Upper lobe of right lung (tissue), 1 donor: Measurements from ENCODE around the gene LRRIQ4. TPM values are rescaled to one million over a fixed set of nuclear protein-coding genes. Genes with fewer than 3 reads are reported as not detected.

Experiments
- ATAC-seq: fragments of 200-7000 bp; cut with Tn5 transposase; one replicate; pipeline ENCODE4 v1.9.1; 2020; ENCODE audit warnings: mild to moderate bottlenecking, moderate library complexity
- DNase-seq: peaks from one replicate; pipeline ENCODE4 v3.0.0-alpha.2; 2020
- H3K27ac ChIP-seq: fragments of 200-600 bp; one replicate; pipeline ENCODE4 v1.8.0; 2022
- H3K27me3 ChIP-seq: fragments of 200-600 bp; one replicate; pipeline ENCODE4 v1.8.0; 2022; ENCODE audit warnings: mild to moderate bottlenecking
- H3K36me3 ChIP-seq: fragments of 200-600 bp; one replicate; pipeline ENCODE4 v1.8.0; 2022
- H3K4me1 ChIP-seq: fragments of 200-600 bp; one replicate; pipeline ENCODE4 v1.8.0; 2022
- H3K4me3 ChIP-seq: fragments of 200-600 bp; one replicate; pipeline ENCODE4 v1.8.0; 2022; ENCODE audit warnings: mild to moderate bottlenecking
- H3K9me3 ChIP-seq: fragments of 200-600 bp; one replicate; pipeline ENCODE4 v1.8.0; 2022
- intact Hi-C: fragments of 100-400 bp; cut with DNase I; formaldehyde crosslinking; loops from one replicate; pipeline ENCODE4 v1.11.0; 2022
- total RNA-seq: library from RNA; stranded (reverse); fragmentation: NEBNext Ultra II Directional; extraction: Animal tissue kit (Norgen Biotek cat#: 25700); gene quantifications from one replicate; pipeline ENCODE4 v1.2.1, GENCODE V29; 2021
- TF ChIP-seq, protein P1 (sequence below): fragments of 200-600 bp; IDR thresholded peaks from one replicate; pipeline ENCODE4 v1.8.0; 2022; ENCODE audit warnings: antibody characterized with exemption
- donor health status: DM: no; HTN: yes; CAD: no; lungs with severe emphysema.

Gene LRRIQ4
- total RNA-seq, 1 donor from 2014 or later, result 0.29 TPM

DNA sequence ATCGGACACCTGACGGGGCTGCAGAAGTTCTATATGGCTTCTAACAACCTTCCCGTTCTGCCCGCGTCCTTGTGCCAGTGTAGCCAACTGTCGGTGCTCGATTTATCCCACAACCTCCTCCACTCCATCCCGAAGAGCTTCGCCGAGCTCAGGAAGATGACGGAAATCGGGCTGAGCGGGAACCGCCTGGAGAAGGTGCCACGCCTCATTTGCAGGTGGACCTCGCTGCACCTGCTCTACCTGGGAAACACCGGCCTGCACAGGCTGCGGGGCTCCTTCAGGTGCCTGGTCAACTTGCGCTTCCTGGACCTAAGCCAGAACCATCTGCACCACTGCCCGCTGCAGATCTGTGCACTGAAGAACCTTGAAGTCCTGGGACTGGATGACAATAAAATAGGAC lies 9.9 kb downstream of the LRRIQ4 start:
- intact Hi-C loops, result no loop called here
- ATAC-seq (peak; percentile 36), DNase-seq (no peak)
- Histone ChIP-seq H3K27me3 (no peaks in the 10 kb centered on the region), H3K4me3 (no peak overlapping the region), H3K27ac (no peak overlapping the region), H3K4me1 (no peaks in the 10 kb centered on the region), H3K36me3 (no peaks in the 10 kb centered on the region), H3K9me3 (no peaks in the 10 kb centered on the region)
- TF ChIP-seq, protein P1, sequence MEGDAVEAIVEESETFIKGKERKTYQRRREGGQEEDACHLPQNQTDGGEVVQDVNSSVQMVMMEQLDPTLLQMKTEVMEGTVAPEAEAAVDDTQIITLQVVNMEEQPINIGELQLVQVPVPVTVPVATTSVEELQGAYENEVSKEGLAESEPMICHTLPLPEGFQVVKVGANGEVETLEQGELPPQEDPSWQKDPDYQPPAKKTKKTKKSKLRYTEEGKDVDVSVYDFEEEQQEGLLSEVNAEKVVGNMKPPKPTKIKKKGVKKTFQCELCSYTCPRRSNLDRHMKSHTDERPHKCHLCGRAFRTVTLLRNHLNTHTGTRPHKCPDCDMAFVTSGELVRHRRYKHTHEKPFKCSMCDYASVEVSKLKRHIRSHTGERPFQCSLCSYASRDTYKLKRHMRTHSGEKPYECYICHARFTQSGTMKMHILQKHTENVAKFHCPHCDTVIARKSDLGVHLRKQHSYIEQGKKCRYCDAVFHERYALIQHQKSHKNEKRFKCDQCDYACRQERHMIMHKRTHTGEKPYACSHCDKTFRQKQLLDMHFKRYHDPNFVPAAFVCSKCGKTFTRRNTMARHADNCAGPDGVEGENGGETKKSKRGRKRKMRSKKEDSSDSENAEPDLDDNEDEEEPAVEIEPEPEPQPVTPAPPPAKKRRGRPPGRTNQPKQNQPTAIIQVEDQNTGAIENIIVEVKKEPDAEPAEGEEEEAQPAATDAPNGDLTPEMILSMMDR, result no peak

DNA sequence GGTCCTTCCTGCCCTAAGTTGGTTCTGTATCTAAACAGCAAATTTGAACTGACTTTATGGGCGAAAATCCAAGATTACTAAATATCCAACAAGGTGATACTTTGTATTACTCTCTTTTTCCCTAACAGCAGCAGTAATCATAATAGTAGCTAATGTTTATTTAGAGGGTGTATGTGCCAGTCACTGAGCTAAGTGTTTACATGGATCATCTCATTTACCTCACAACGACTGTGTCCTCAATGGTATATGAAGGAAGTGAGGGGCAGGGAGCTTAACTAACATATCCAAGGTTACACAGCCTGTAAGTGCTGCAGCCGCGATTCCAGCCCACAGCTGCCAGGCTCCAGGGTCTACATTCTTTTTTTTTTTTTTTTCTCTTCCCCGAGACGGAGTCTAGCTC lies 10.3 kb downstream of the LRRIQ4 start:
- Histone ChIP-seq H3K4me1 (no peaks in the 10 kb centered on the region), H3K4me3 (no peak overlapping the region), H3K27me3 (no peaks in the 10 kb centered on the region), H3K9me3 (no peaks in the 10 kb centered on the region), H3K36me3 (no peaks in the 10 kb centered on the region), H3K27ac (no peak overlapping the region)
- DNase-seq (no peak), ATAC-seq (no peak)
- TF ChIP-seq, protein P1, result no peak
- intact Hi-C loops, result no loop called here

DNA sequence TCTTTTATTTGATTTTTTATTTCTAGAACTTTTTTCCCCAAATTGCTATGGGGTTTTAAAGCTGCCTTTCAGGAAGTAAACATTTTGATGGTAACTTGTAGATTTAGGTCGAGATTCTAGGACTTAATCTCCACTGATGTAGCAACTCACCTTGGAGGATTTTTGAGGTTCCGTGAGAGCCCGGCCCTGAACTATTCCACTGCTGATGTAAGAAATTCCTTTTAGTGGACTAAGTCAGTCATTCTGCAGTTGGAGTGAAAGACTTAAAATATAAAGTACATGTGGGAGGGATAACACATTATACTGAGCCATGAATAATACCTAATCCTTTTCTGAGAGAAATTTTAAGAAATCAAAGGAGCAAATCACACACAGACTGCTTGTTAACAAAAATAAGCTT lies 12.6 kb downstream of the LRRIQ4 start:
- ATAC-seq, result no peak
- Histone ChIP-seq H3K27me3 (no peaks in the 10 kb centered on the region), H3K4me3 (no peak overlapping the region), H3K27ac (no peak overlapping the region), H3K4me1 (peaks cover 6% of the 10 kb centered on the region), H3K9me3 (no peaks in the 10 kb centered on the region), H3K36me3 (no peaks in the 10 kb centered on the region)
- intact Hi-C loops, result no loop called here
- no peak for DNase-seq
- TF ChIP-seq, protein P1, result no peak

DNA sequence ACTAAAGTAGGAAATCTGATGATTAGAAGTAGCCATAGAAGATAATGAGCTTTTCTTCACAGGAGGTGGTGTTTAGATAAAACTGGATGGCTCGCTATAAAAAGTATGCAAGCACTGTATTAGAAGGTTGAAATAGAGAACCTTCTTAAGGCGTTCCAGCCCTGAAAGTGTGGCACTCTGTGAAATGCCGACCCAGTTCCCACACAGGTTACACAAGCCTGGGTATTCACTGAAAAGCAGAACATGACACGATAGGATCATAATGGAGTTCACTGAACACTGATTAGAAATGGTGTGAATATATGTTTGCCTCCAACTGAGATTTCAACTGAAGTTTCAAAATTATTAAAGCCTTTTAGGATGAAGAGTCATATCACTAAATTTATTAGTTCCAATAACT lies 15.0 kb downstream of the LRRIQ4 start:
- intact Hi-C loops, result no loop called here
- Histone ChIP-seq H3K27ac (no peak overlapping the region), H3K9me3 (no peaks in the 10 kb centered on the region), H3K36me3 (no peaks in the 10 kb centered on the region), H3K4me3 (no peak overlapping the region), H3K4me1 (peaks cover 6% of the 10 kb centered on the region), H3K27me3 (no peaks in the 10 kb centered on the region)
- ATAC-seq (peak; percentile 55), DNase-seq (no peak)
- TF ChIP-seq, protein P1, result no peak

DNA sequence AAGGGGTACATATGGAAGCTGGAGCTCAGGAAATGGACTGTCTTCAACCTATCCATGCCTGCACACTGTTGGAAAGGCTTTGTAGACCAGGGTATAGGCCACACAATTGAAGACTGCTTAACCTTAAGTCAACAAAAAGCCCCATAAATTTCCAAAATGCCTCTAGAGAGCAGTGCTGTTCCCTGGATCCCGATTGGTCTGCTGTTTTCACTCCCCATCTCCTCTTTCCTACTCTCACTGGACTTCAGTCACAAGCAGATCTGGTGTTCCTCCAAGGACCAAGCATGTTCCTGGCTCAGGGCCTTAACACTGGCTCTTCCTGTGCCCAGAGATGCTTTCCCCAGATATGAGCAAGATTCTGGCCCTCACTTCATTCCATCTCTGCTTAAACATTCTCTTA lies 22.9 kb downstream of the LRRIQ4 start:
- intact Hi-C loops, result no loop called here
- Histone ChIP-seq H3K27ac (no peak overlapping the region), H3K4me1 (no peaks in the 10 kb centered on the region), H3K27me3 (no peaks in the 10 kb centered on the region), H3K9me3 (no peaks in the 10 kb centered on the region), H3K4me3 (no peak overlapping the region), H3K36me3 (no peaks in the 10 kb centered on the region)
- DNase-seq (no peak), ATAC-seq (peak; percentile 36)
- TF ChIP-seq, protein P1, result no peak
